Tibial nerve (tissue), 4 donors: ENCODE measurements around the gene CLCNKA.

Source experiments
- EP300 ChIP-seq, 2 donors: sonication (generic); formaldehyde crosslinking; IDR thresholded peaks; one replicate each; pipeline ENCODE4 v1.6.1; 2017; ENCODE audit warnings: antibody characterized with exemption in 2 of 2, mild to moderate bottlenecking in 1 of 2
- POLR2A ChIP-seq, 2 donors: fragments of 450-650 bp; IDR thresholded peaks; one replicate each; pipeline ENCODE4 v1.6.1; 2017; ENCODE audit warnings: antibody characterized with exemption in 2 of 2, mild to moderate bottlenecking in 2 of 2, moderate library complexity in 2 of 2
- TF ChIP-seq, protein P1 (sequence below), 5 experiments: fragments of 200-600 bp in 3 of 5; fragments of 450-650 bp in 2 of 5; sonication (generic) in 3 of 5; IDR thresholded peaks; one replicate each; pipeline ENCODE4 v1.5.1; 2016 to 2019; ENCODE audit warnings: antibody characterized with exemption in 5 of 5, mild to moderate bottlenecking in 3 of 5, moderate library complexity in 2 of 5

- TF ChIP-seq, protein P1, sequence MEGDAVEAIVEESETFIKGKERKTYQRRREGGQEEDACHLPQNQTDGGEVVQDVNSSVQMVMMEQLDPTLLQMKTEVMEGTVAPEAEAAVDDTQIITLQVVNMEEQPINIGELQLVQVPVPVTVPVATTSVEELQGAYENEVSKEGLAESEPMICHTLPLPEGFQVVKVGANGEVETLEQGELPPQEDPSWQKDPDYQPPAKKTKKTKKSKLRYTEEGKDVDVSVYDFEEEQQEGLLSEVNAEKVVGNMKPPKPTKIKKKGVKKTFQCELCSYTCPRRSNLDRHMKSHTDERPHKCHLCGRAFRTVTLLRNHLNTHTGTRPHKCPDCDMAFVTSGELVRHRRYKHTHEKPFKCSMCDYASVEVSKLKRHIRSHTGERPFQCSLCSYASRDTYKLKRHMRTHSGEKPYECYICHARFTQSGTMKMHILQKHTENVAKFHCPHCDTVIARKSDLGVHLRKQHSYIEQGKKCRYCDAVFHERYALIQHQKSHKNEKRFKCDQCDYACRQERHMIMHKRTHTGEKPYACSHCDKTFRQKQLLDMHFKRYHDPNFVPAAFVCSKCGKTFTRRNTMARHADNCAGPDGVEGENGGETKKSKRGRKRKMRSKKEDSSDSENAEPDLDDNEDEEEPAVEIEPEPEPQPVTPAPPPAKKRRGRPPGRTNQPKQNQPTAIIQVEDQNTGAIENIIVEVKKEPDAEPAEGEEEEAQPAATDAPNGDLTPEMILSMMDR (IDR thresholded peaks at IDR 0.05) = no peak
- TF ChIP-seq POLR2A (IDR thresholded peaks at IDR 0.05) (no peak), EP300 (IDR thresholded peaks at IDR 0.05) (no peak)
Measured at GRCh38 chr1:16026723-16027484, 5.1 kb downstream of the CLCNKA start.
